Measurements from ENCODE around the gene CCNF.

The CCNF gene

GRCh38 chr16:2495041-2495440, 65.8 kb downstream of the CCNF start:
- Histone ChIP-seq H3K36me3 (peaks cover 49% of the 10 kb centered on the region), H3K4me3 (ENCODE audit: low read depth, low read length) (no peak overlapping the region), H3K9me3 (ENCODE audit: severe bottlenecking) (no peaks in the 10 kb centered on the region), H3K27ac (no peak overlapping the region), H3K27me3 (ENCODE audit: insufficient read depth, low read depth, severe bottlenecking) (no peaks in the 10 kb centered on the region)
- TF ChIP-seq CTCF (IDR thresholded peaks at IDR 0.05; ENCODE audit: low read depth, low read length) = no peak
- no peak for DNase-seq

- Histone ChIP-seq H3K27me3 (ENCODE audit: insufficient read depth, low read depth, severe bottlenecking) (no peaks in the 10 kb centered on the region), H3K36me3 (peaks cover 46% of the 10 kb centered on the region), H3K4me3 (ENCODE audit: low read depth, low read length) (no peak overlapping the region), H3K9me3 (ENCODE audit: severe bottlenecking) (no peaks in the 10 kb centered on the region), H3K27ac (peak overlapping the region; percentile 65)
- no peak for DNase-seq
- TF ChIP-seq CTCF (IDR thresholded peaks at IDR 0.05; ENCODE audit: low read depth, low read length) = no peak
Observed at GRCh38 chr16:2496223-2497115, 67.2 kb downstream of the CCNF start.

- H3K27ac ChIP-seq = peak overlapping the region; percentile 65
- no peak overlapping the region for H3K4me3 ChIP-seq (ENCODE audit: low read depth, low read length)
- H3K9me3 ChIP-seq (ENCODE audit: severe bottlenecking) = no peaks in the 10 kb centered on the region
- peak; percentile 82 for DNase-seq
- H3K27me3 ChIP-seq (ENCODE audit: insufficient read depth, low read depth, severe bottlenecking) = no peaks in the 10 kb centered on the region
- peaks cover 50% of the 10 kb centered on the region for H3K36me3 ChIP-seq
- peak; percentile 18; the same call in 1 of the 2 replicates for TF ChIP-seq CTCF (IDR thresholded peaks at IDR 0.05; ENCODE audit: low read depth, low read length)
Observed at GRCh38 chr16:2497116-2497630, 67.9 kb downstream of the CCNF start.

- no peak for TF ChIP-seq CTCF (IDR thresholded peaks at IDR 0.05; ENCODE audit: low read depth, low read length)
- H3K27ac ChIP-seq = peak overlapping the region; percentile 65
- DNase-seq = no peak
- no peak overlapping the region for H3K4me3 ChIP-seq (ENCODE audit: low read depth, low read length)
- peaks cover 51% of the 10 kb centered on the region for H3K36me3 ChIP-seq
- no peaks in the 10 kb centered on the region for H3K9me3 ChIP-seq (ENCODE audit: severe bottlenecking)
- H3K27me3 ChIP-seq (ENCODE audit: insufficient read depth, low read depth, severe bottlenecking) = no peaks in the 10 kb centered on the region
Observed at GRCh38 chr16:2497695-2498484, 68.6 kb downstream of the CCNF start.

DNA sequence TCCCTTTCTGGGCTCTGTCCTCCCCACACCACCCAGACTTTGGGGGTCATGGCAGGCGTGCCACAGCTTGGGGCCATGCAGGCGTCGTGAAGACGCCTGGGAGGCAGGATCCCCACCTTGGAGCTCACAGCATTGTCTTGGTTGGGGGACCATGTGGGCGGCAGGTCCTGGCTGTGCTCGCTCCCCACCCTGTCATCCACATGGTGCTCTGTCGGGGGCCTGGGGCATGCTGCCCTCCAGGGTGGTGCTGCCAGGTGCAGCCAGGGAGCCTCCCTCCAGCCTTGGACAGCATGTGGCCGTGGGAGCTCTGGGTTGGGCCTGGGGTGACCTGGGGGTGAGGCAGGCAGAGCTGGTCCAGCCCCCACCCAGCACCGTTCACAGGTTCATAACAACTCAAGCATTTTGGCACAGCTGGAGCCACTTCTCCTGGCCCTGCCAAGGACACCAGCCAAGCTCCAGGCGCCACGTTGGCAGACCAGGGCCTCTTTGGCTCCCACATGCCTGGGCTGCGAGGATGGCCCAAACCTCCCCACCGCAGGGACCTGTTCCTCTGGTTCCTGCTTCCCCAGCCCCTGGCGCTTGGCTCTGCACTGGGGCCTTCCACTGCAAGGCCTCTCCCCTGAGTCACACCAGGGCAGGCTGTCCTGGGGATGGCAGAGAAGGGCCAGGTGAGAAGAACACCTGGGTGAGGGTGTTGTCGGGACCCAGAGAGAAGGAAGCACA, 69.4 kb downstream of the CCNF start:
- no peak for TF ChIP-seq CTCF (IDR thresholded peaks at IDR 0.05; ENCODE audit: low read depth, low read length)
- no peaks in the 10 kb centered on the region for H3K9me3 ChIP-seq (ENCODE audit: severe bottlenecking)
- H3K36me3 ChIP-seq = peaks cover 46% of the 10 kb centered on the region
- no peak for DNase-seq
- no peak overlapping the region for H3K4me3 ChIP-seq (ENCODE audit: low read depth, low read length)
- H3K27me3 ChIP-seq (ENCODE audit: insufficient read depth, low read depth, severe bottlenecking) = no peaks in the 10 kb centered on the region
- peak overlapping the region; percentile 65; the same call in 1 of the 2 replicates for H3K27ac ChIP-seq

Measured in WERI-Rb-1 (cell line).